ENCODE results near the gene GINS3.

- TF ChIP-seq CTCF (IDR thresholded peaks at IDR 0.05) (no peak), POLR2A (IDR thresholded peaks at IDR 0.05) (no peak), EP300 (IDR thresholded peaks at IDR 0.05) (no peak)
These were observed 12.5 kb upstream of the GINS3 start for GRCh38 chr16:58379736-58380135.

Data from stomach (tissue), 4 donors.